Fibroblast of lung (primary cell): ENCODE results near the gene GTF2A2. TPM values are rescaled to one million over a fixed set of nuclear protein-coding genes. Genes with fewer than 3 reads are reported as not detected.

ENCODE experiments used
- DNase-seq, 2 donors: peaks; one replicate each; pipeline versions ENCODE4 v3.0.0 to v3.0.0-alpha.2; 2010; ENCODE audit warnings: low read depth in 2 of 2
- H2AFZ ChIP-seq: 2 replicates; pipeline ENCODE4 v1.5.1; 2012; ENCODE audit warnings: low read length, control low read depth, inconsistent platforms
- H3K27ac ChIP-seq: 2 replicates; pipeline ENCODE4 v1.5.1; 2011; ENCODE audit warnings: low read length, control low read depth; ENCODE audit not compliant: insufficient read depth
- H3K27me3 ChIP-seq: 2 replicates; pipeline ENCODE4 v1.5.1; 2011; ENCODE audit warnings: mild to moderate bottlenecking, low read length; ENCODE audit not compliant: control insufficient read depth, insufficient read depth
- H3K36me3 ChIP-seq: 2 replicates; pipeline ENCODE4 v1.5.1; 2011; ENCODE audit warnings: low read length; ENCODE audit not compliant: control insufficient read depth, insufficient read depth
- H3K4me1 ChIP-seq: 2 replicates; pipeline ENCODE4 v1.5.1; 2011; ENCODE audit warnings: low read length; ENCODE audit not compliant: control insufficient read depth, insufficient read depth; ENCODE audit errors: extremely low read depth
- H3K4me2 ChIP-seq: 2 replicates; pipeline ENCODE4 v1.5.1; 2011; ENCODE audit warnings: low read length, control low read depth; ENCODE audit not compliant: insufficient read depth; ENCODE audit errors: extremely low read depth
- H3K4me3 ChIP-seq, 4 experiments: fragments of 200-600 bp in 1 of 4; sonication (generic) in 1 of 4; replicated peaks in 1 of 4; 2 replicates each; pipeline ENCODE4 v1.5.1; 2011 to 2016; ENCODE audit warnings: low read length in 4 of 4, low read depth in 3 of 4, mild to moderate bottlenecking in 3 of 4, control low read depth in 2 of 4, inconsistent platforms in 1 of 4, mixed read lengths in 1 of 4; ENCODE audit not compliant: insufficient read depth in 1 of 4; ENCODE audit errors: control extremely low read depth in 1 of 4
- H3K79me2 ChIP-seq: 2 replicates; pipeline ENCODE4 v1.5.1; 2012; ENCODE audit warnings: mild to moderate bottlenecking, low read length, inconsistent platforms; ENCODE audit not compliant: control insufficient read depth, insufficient read depth
- H3K9ac ChIP-seq: 2 replicates; pipeline ENCODE4 v1.5.1; 2011; ENCODE audit warnings: mild to moderate bottlenecking, low read length, control low read depth; ENCODE audit not compliant: insufficient read depth
- H3K9me3 ChIP-seq: 2 replicates; pipeline ENCODE4 v1.5.1; 2012; ENCODE audit warnings: low read depth, low read length; ENCODE audit not compliant: control insufficient read depth, insufficient read depth
- H4K20me1 ChIP-seq: 2 replicates; pipeline ENCODE4 v1.5.1; 2011; ENCODE audit warnings: low read length; ENCODE audit not compliant: control insufficient read depth, insufficient read depth; ENCODE audit errors: extremely low read depth
- CTCF ChIP-seq, 2 donors: IDR thresholded peaks in 1 of 2; conservative IDR thresholded peaks in 1 of 2; 1 replicate in 1 of 2; 2 replicates in 1 of 2; pipeline ENCODE4 v1.5.1; 2011 to 2012; ENCODE audit warnings: low read length in 2 of 2, control low read depth in 1 of 2, inconsistent platforms in 1 of 2, low read depth in 1 of 2, mild to moderate bottlenecking in 1 of 2
- EZH2 ChIP-seq: IDR thresholded peaks from 2 replicates; pipeline ENCODE4 v1.5.1; 2012; ENCODE audit warnings: low read length, control low read depth, mild to moderate bottlenecking; ENCODE audit errors: missing control alignments
- polyA plus RNA-seq, 2 donors: library from polyadenylated mRNA; depleted of rRNA in 1 of 2; stranded (reverse) in 1 of 2; unstranded in 1 of 2; fragments of >200 nt; gene quantifications; 2 replicates each; pipeline ENCODE4 v1.2.1, GENCODE V29; 2011 to 2012; ENCODE audit warnings: missing spikeins in 1 of 2
- total RNA-seq: library from RNA; depleted of rRNA; stranded (reverse); fragments of >200 nt; gene quantifications from 2 replicates; pipeline ENCODE4 v1.2.1, GENCODE V29; 2014

Gene GTF2A2
- total and polyA plus RNA-seq, 2 donors (not counting 1 experiment from before 2014, with no cell fraction given), result 49.7 to 66.2 TPM

DNA sequence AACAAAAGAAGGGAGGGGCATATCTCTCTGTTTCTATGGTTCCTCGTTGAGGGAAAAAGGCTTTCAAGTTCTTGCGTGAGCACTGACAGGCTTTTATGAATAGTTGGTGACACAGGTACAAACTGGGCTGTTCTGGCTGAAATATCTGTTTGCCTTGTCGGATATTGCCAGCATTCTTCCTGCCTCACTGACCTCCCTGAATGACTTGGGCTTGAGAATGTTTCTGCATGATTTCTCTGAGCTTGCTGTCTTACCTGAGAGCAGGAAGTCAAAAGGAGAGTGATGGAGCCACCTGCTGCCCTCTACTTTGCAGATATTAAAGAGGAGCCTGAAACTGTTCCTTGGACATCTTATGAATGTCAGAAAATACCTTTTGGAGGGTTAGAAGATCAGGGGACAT lies 40.9 kb downstream of the GTF2A2 start:
- H3K4me2 ChIP-seq, result no peak overlapping the region
- no peaks in the 10 kb centered on the region for H3K4me1 ChIP-seq
- no peaks in the 10 kb centered on the region for H3K79me2 ChIP-seq
- no peak overlapping the region for H3K9ac ChIP-seq
- H3K27me3 ChIP-seq, result peaks cover 3% of the 10 kb centered on the region
- H3K27ac ChIP-seq, result no peak overlapping the region
- H4K20me1 ChIP-seq, result no peaks in the 10 kb centered on the region
- H3K36me3 ChIP-seq, result no peaks in the 10 kb centered on the region
- TF ChIP-seq EZH2 (no peak), CTCF (conservative IDR thresholded peaks at IDR 0.05 in 1 of 2, IDR thresholded peaks at IDR 0.05 in 1 of 2; ENCODE audit: low read depth in 1 of 2, low read length in 2 of 2) (no peak)
- no peak for DNase-seq
- H3K4me3 ChIP-seq, result no peak overlapping the region
- H3K9me3 ChIP-seq, result no peaks in the 10 kb centered on the region
- H2AFZ ChIP-seq, result no peak overlapping the region

- Histone ChIP-seq H4K20me1 (no peaks in the 10 kb centered on the region), H3K79me2 (no peaks in the 10 kb centered on the region), H3K9ac (no peak overlapping the region), H3K27me3 (peaks cover 3% of the 10 kb centered on the region), H3K9me3 (no peaks in the 10 kb centered on the region), H2AFZ (no peak overlapping the region), H3K4me1 (no peaks in the 10 kb centered on the region), H3K4me2 (no peak overlapping the region), H3K4me3 (no peak overlapping the region), H3K36me3 (no peaks in the 10 kb centered on the region), H3K27ac (no peak overlapping the region)
- TF ChIP-seq EZH2 (no peak), CTCF (conservative IDR thresholded peaks at IDR 0.05 in 1 of 2, IDR thresholded peaks at IDR 0.05 in 1 of 2; ENCODE audit: low read depth in 1 of 2, low read length in 2 of 2) (no peak)
- no peak for DNase-seq
These were observed 41.7 kb downstream of the GTF2A2 start for GRCh38 chr15:59615661-59616060.

DNA sequence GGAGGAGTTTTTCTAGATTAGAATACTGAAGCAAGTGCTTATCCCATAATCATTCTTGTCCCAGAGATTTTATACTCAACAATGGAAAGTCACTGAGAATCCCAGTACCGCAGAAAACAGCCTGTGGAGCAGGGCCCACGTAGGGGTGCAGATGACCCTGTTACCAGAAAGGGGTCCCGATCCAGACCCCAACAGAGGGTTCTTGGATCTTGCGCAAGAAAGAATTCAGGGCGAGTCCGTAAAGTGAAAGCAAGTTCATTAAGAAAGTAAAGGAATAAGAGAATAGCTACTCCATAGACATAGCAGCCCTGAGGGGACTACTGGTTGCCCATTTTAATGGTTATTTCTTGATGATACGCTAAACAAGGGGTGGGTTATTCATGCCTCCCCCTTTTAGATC lies 43.2 kb downstream of the GTF2A2 start:
- no peak overlapping the region for H3K4me3 ChIP-seq
- H3K27me3 ChIP-seq, result peaks cover 3% of the 10 kb centered on the region
- H3K79me2 ChIP-seq, result no peaks in the 10 kb centered on the region
- H3K27ac ChIP-seq, result no peak overlapping the region
- H3K4me2 ChIP-seq, result no peak overlapping the region
- H3K9ac ChIP-seq, result no peak overlapping the region
- H3K4me1 ChIP-seq, result no peaks in the 10 kb centered on the region
- no peaks in the 10 kb centered on the region for H3K36me3 ChIP-seq
- H3K9me3 ChIP-seq, result no peaks in the 10 kb centered on the region
- H2AFZ ChIP-seq, result no peak overlapping the region
- no peak for DNase-seq
- no peaks in the 10 kb centered on the region for H4K20me1 ChIP-seq
- TF ChIP-seq EZH2 (no peak), CTCF (conservative IDR thresholded peaks at IDR 0.05 in 1 of 2, IDR thresholded peaks at IDR 0.05 in 1 of 2; ENCODE audit: low read depth in 1 of 2, low read length in 2 of 2) (no peak)
